Dendritic cell treated with granulocyte-macrophage colony-stimulating factor and Interleukin-4, amounts not matched to agents 40 ng/mL and 50 ng/mL, for 4 days (primary cell): ENCODE measurements around the gene TRO.

Source experiments
- H3K27ac Mint-ChIP-seq: one replicate; pipeline ENCODE4 v1.8.0; 2022; ENCODE audit warnings: mild to moderate bottlenecking, mixed read lengths
- H3K27me3 Mint-ChIP-seq: one replicate; pipeline ENCODE4 v1.8.0; 2022; ENCODE audit warnings: mild to moderate bottlenecking, mixed read lengths
- H3K36me3 Mint-ChIP-seq: one replicate; pipeline ENCODE4 v1.8.0; 2022; ENCODE audit warnings: low read depth, mixed read lengths
- H3K4me1 Mint-ChIP-seq: one replicate; pipeline ENCODE4 v1.8.0; 2022; ENCODE audit warnings: low read depth, mixed read lengths
- H3K4me3 Mint-ChIP-seq: one replicate; pipeline ENCODE4 v1.8.0; 2022; ENCODE audit warnings: mild to moderate bottlenecking, moderate library complexity, mixed read lengths
- H3K9me3 Mint-ChIP-seq: one replicate; pipeline ENCODE4 v1.8.0; 2022; ENCODE audit warnings: mixed read lengths
- intact Hi-C: fragments of 100-400 bp; cut with micrococcal nuclease; formaldehyde crosslinking; loops from one replicate; pipeline ENCODE4 v1.15.0; 2022

TRO gene, protein sequence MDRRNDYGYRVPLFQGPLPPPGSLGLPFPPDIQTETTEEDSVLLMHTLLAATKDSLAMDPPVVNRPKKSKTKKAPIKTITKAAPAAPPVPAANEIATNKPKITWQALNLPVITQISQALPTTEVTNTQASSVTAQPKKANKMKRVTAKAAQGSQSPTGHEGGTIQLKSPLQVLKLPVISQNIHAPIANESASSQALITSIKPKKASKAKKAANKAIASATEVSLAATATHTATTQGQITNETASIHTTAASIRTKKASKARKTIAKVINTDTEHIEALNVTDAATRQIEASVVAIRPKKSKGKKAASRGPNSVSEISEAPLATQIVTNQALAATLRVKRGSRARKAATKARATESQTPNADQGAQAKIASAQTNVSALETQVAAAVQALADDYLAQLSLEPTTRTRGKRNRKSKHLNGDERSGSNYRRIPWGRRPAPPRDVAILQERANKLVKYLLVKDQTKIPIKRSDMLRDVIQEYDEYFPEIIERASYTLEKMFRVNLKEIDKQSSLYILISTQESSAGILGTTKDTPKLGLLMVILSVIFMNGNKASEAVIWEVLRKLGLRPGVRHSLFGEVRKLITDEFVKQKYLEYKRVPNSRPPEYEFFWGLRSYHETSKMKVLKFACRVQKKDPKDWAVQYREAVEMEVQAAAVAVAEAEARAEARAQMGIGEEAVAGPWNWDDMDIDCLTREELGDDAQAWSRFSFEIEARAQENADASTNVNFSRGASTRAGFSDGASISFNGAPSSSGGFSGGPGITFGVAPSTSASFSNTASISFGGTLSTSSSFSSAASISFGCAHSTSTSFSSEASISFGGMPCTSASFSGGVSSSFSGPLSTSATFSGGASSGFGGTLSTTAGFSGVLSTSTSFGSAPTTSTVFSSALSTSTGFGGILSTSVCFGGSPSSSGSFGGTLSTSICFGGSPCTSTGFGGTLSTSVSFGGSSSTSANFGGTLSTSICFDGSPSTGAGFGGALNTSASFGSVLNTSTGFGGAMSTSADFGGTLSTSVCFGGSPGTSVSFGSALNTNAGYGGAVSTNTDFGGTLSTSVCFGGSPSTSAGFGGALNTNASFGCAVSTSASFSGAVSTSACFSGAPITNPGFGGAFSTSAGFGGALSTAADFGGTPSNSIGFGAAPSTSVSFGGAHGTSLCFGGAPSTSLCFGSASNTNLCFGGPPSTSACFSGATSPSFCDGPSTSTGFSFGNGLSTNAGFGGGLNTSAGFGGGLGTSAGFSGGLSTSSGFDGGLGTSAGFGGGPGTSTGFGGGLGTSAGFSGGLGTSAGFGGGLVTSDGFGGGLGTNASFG (N-terminal part only)

DNA sequence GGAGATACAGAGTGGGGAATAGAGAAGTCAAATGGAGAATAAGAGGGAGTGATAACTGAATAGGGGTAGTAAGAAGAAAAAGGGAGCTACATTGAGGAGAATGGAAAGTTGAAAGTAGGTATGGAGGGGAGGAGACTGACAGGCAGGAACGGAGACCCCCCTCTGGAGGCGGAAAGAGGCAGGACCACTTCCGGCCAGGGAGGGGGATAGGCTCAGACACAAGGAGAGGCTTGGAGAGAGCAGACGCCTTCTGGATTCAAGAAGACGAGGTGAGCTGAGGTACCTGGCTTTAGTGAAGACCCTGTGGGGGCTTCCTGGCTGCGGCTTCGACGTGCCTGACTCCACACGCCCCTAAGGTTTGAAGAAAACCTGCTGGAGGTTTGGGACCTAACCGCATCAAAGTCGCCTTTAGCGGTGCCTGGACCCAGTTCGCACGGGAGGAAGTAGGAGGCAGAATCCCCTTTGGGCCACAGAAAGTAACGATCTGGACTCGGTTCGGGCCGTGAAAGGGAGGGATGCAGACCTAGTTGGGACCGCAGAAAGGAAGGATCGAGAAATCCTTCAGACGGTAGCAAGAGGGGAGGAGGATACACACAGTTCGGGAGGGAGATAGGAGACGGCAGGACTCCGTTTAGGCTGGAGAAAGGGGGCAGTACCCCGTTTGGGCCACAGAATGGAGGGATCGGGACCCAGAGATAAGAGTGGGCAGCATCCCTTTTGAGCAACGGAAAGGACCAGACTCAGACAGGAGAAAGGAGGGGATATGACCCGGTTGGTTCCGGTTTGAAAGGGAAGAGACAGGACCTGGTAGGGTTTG lies at the start of gene TRO:
TSS of gene TRO (plus strand) at position 215 of the 817 bp plus-strand sequence. CDS start 1,423 bp downstream, outside the sequence.
- intact Hi-C loops: loop anchor here (10.0 kb wide), 1 partner anchor 64 kb away; no protein-coding TSS in a partner anchor
- Mint-ChIP-seq H3K27me3 (peaks cover 26% of the 10 kb centered on the region), H3K4me3 (peak within 1 kb of the TSS; percentile 66)

DNA sequence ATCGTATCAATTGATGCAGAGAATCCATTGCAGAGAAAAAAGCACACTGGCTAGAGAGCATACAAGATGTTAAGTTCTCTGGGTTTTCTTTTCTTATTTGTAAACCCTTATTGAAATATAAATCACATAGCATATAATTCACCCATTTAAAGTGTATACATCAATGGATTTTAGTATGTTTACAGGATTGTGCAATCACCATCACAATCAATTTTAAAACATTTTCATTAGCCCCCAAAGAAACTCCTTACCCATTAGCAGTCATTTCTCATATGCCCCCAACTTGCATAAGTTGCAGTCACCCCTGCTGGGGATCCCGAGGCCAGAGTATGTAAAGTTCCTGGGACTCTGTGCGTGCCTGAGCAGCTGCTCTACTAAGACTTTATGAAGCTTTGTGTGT lies 34.9 kb upstream of the TRO start:
- Mint-ChIP-seq H3K27ac (no peak overlapping the region), H3K4me3 (no peak overlapping the region), H3K4me1 (no peaks in the 10 kb centered on the region), H3K9me3 (no peaks in the 10 kb centered on the region), H3K27me3 (peaks cover 3% of the 10 kb centered on the region), H3K36me3 (no peaks in the 10 kb centered on the region)
- intact Hi-C loops: no loop called here

More for the DNA sequence above, at the start of gene TRO:
- Mint-ChIP-seq H3K9me3 (no peaks in the 10 kb centered on the region), H3K4me1 (peaks cover 21% of the 10 kb centered on the region), H3K27ac (peak within 1 kb of the TSS; percentile 63), H3K36me3 (no peaks in the 10 kb centered on the region)

DNA sequence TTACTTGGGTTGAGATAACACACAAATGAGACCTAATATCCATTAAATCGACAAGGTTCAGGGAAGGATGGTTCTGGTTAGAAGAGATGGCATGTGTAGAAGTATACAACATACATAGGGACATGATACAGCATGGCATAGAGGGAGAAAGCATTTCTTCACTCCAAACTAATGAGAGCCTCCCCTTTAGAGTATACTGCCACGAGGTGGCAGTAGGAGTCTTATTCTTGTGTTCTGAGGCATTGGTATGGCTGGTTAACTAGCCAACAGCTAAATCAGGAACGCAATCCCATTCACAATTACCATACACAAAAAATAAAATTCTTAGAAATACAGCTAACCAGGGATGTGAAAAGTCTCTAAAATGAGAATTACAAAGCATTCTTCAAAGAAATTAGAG lies 29.1 kb upstream of the TRO start:
- Mint-ChIP-seq H3K9me3 (no peaks in the 10 kb centered on the region), H3K4me1 (no peaks in the 10 kb centered on the region), H3K27ac (no peak overlapping the region), H3K4me3 (no peak overlapping the region), H3K36me3 (no peaks in the 10 kb centered on the region), H3K27me3 (peaks cover 3% of the 10 kb centered on the region)
- intact Hi-C loops: loop anchor here (1.0 to 5.0 kb wide), 2 partner anchors 121 to 166 kb away; no protein-coding TSS in a partner anchor

DNA sequence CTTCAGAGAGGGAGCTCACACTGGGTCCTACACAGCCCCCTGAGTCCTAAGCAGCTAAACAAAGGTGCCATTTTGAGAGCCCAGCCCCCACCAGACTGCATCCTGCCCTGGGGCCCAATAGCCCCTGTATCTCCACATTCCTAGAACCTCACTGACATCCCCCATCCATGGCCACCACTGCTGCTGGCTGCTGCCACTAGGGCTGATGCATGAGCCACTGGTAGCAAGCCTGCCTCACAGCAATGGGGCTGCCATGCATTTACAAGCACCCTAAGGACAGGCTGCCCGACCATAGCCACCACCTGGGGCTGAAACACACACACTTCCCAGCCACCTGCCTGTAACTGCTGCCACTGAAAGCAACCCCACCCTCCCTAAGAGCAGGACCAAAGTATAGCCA lies 26.5 kb upstream of the TRO start:
- intact Hi-C loops: loop anchor here (5.0 kb wide), 1 partner anchor 118 kb away; no protein-coding TSS in a partner anchor
- Mint-ChIP-seq H3K36me3 (no peaks in the 10 kb centered on the region), H3K4me3 (no peak overlapping the region), H3K27me3 (no peaks in the 10 kb centered on the region), H3K9me3 (no peaks in the 10 kb centered on the region), H3K27ac (no peak overlapping the region), H3K4me1 (no peaks in the 10 kb centered on the region)

DNA sequence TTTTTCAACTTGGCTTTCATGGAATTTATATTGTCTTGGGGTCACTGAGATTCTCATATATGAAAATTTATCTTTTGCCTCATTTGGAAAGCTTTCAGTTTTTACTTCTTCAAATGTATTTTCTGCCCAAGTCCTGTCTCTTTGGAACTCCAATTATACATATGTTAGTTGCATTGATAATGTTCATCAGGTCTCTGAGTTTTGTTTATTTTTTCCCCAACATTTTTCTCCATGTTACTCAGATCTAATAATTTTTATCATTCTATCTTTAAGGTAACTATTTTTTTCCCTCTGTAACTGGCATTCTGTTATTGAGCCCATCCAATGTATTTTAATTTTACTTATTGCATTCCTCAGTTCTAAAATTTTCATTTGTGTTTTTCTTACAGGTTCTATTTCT lies 10.7 kb upstream of the TRO start:
- Mint-ChIP-seq H3K27ac (no peak overlapping the region), H3K36me3 (no peaks in the 10 kb centered on the region), H3K4me1 (no peaks in the 10 kb centered on the region), H3K27me3 (no peaks in the 10 kb centered on the region), H3K4me3 (no peak overlapping the region), H3K9me3 (peaks cover 9% of the 10 kb centered on the region)
- intact Hi-C loops: no loop called here

DNA sequence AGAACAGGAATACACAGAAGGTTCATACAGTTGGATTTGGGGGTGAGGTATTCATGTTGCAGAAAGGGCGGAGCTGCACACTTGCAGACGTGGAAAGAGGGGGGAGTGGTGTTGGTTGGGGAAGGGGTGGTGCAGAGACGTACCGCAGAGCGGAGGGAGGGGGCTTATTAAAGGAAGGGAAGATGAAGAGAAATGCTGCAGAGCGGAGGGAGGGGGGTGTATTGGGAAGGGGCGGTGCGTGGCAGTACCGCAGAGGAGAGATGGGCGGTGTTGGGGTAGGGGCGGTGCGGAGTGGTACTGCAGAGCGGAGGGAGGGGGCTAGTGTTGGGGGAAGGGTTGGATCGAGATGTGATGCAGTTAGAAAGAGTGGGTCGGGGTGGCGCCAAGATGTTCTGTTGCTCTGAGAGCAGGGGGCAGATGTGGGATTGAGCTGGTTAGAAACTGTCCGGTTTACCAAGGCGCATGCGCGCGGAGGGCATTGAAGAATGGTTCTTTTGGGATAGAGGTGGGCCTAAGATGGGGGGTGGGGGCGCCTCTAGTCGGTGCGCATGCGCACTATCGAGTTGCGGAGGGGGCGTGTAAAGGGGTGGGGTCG lies 900 bp downstream of the TRO start:
- peak overlapping the region; percentile 63 for H3K27ac Mint-ChIP-seq
- H3K9me3 Mint-ChIP-seq: no peaks in the 10 kb centered on the region
- H3K4me1 Mint-ChIP-seq: peaks cover 22% of the 10 kb centered on the region
- peak overlapping the region; percentile 66 for H3K4me3 Mint-ChIP-seq
- H3K36me3 Mint-ChIP-seq: no peaks in the 10 kb centered on the region
- intact Hi-C loops: loop anchor here (10.0 kb wide), 1 partner anchor 63 kb away; no protein-coding TSS in a partner anchor
- peaks cover 26% of the 10 kb centered on the region for H3K27me3 Mint-ChIP-seq

DNA sequence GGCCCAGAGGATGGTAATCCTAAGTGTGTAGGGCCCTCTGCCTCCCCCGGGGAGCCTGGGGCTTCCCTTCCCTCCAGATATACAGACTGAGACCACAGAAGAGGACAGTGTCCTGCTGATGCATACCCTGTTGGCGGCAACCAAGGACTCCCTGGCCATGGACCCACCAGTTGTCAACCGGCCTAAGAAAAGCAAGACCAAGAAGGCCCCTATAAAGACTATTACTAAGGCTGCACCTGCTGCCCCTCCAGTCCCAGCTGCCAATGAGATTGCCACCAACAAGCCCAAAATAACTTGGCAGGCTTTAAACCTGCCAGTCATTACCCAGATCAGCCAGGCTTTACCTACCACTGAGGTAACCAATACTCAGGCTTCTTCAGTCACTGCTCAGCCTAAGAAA lies 1.9 kb downstream of the TRO start:
- no peaks in the 10 kb centered on the region for H3K36me3 Mint-ChIP-seq
- peaks cover 26% of the 10 kb centered on the region for H3K4me1 Mint-ChIP-seq
- no peaks in the 10 kb centered on the region for H3K9me3 Mint-ChIP-seq
- no peak overlapping the region for H3K27ac Mint-ChIP-seq
- H3K27me3 Mint-ChIP-seq: peaks cover 22% of the 10 kb centered on the region
- intact Hi-C loops: loop anchor here (10.0 kb wide), 1 partner anchor 62 kb away; no protein-coding TSS in a partner anchor
- H3K4me3 Mint-ChIP-seq: no peak overlapping the region

DNA sequence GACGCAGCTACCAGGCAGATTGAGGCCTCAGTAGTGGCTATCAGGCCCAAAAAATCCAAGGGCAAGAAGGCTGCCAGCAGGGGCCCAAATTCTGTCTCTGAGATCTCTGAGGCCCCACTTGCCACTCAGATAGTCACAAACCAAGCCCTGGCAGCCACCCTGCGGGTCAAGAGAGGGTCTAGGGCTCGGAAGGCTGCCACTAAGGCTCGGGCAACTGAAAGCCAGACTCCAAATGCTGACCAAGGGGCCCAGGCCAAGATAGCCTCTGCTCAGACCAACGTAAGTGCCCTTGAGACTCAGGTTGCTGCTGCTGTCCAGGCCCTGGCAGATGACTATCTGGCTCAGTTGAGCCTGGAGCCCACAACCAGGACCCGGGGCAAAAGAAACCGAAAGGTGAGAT lies 2.8 kb downstream of the TRO start:
- Mint-ChIP-seq H3K27me3 (peaks cover 22% of the 10 kb centered on the region), H3K27ac (no peak overlapping the region), H3K9me3 (no peaks in the 10 kb centered on the region), H3K4me1 (peaks cover 26% of the 10 kb centered on the region), H3K36me3 (no peaks in the 10 kb centered on the region), H3K4me3 (no peak overlapping the region)
- intact Hi-C loops: loop anchor here (10.0 kb wide), 1 partner anchor 61 kb away; no protein-coding TSS in a partner anchor

DNA sequence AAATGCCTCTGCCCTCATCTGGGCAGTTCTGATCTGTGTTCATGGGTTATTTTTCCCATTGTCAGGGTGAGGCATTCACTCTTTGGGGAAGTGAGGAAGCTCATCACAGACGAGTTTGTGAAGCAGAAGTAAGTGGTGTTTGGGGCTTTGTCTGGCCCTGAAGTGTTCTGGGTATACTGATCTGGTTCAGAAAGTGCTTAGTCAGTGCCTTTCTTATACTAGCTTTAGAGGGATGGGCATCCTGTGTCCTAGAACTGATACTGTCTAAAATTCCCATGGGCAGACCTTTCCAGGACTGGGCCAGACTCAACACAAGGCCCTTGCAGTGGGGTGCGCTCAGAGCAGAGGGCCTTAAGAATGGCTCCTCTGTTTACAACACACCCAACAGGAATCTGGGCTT lies 6.4 kb downstream of the TRO start:
- intact Hi-C loops: loop anchor here (10.0 kb wide), 1 partner anchor 58 kb away; no protein-coding TSS in a partner anchor
- Mint-ChIP-seq H3K9me3 (no peaks in the 10 kb centered on the region), H3K4me3 (no peak overlapping the region), H3K27me3 (peaks cover 4% of the 10 kb centered on the region), H3K36me3 (no peaks in the 10 kb centered on the region), H3K4me1 (peaks cover 7% of the 10 kb centered on the region), H3K27ac (peak overlapping the region; percentile 46)

DNA sequence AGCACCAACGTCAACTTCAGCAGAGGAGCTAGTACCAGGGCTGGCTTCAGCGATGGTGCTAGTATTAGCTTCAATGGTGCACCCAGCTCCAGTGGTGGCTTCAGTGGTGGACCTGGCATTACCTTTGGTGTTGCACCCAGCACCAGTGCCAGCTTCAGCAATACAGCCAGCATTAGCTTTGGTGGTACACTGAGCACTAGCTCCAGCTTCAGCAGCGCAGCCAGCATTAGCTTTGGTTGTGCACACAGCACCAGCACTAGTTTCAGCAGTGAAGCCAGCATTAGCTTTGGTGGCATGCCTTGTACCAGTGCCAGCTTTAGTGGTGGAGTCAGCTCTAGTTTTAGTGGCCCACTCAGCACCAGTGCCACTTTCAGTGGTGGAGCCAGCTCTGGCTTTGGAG lies 8.3 kb downstream of the TRO start:
- Mint-ChIP-seq H3K36me3 (no peaks in the 10 kb centered on the region), H3K27me3 (no peaks in the 10 kb centered on the region), H3K9me3 (no peaks in the 10 kb centered on the region), H3K4me1 (peaks cover 5% of the 10 kb centered on the region), H3K27ac (no peak overlapping the region), H3K4me3 (no peak overlapping the region)
- intact Hi-C loops: loop anchor here (10.0 kb wide), 1 partner anchor 56 kb away; no protein-coding TSS in a partner anchor

DNA sequence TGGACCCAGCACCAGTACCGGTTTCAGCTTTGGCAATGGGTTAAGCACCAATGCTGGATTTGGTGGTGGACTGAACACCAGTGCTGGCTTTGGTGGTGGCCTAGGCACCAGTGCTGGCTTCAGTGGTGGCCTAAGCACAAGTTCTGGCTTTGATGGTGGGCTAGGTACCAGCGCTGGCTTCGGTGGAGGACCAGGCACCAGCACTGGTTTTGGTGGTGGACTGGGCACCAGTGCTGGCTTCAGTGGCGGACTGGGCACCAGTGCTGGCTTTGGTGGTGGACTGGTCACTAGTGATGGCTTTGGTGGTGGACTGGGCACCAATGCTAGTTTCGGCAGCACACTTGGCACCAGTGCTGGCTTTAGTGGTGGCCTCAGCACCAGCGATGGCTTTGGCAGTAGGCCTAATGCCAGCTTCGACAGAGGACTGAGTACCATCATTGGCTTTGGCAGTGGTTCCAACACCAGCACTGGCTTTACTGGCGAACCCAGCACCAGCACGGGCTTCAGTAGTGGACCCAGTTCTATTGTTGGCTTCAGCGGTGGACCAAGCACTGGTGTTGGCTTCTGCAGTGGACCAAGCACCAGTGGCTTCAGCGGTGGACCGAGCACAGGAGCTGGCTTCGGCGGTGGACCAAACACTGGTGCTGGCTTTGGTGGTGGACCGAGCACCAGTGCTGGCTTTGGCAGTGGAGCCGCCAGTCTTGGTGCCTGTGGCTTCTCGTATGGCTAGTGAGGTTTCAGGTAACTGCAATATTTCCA lies 9.8 kb downstream of the TRO start:
- intact Hi-C loops: no loop called here
- Mint-ChIP-seq H3K27me3 (no peaks in the 10 kb centered on the region), H3K9me3 (no peaks in the 10 kb centered on the region), H3K4me3 (no peak overlapping the region), H3K36me3 (no peaks in the 10 kb centered on the region), H3K27ac (no peak overlapping the region), H3K4me1 (peaks cover 5% of the 10 kb centered on the region)

DNA sequence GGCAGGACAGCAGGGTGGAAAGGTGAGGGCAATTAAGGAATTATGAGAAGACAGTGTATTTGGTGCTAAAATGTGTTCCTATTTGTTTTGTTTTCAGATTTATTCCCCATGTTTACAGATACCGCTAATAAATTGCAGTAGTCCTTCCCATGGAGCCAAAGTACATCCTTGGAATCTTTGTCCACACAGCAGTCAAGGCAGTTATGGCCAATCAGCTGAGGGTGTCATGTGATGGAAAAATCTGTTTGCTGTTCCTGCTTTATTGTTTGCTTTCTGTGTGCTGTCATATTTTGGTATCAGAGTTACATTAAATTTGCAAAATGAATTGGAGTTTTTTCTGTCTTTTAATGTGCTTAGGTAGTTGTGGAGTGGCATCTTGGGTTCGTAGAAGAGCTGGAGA lies 10.5 kb downstream of the TRO start:
- H3K9me3 Mint-ChIP-seq: no peaks in the 10 kb centered on the region
- H3K36me3 Mint-ChIP-seq: no peaks in the 10 kb centered on the region
- H3K27me3 Mint-ChIP-seq: no peaks in the 10 kb centered on the region
- intact Hi-C loops: no loop called here
- H3K4me3 Mint-ChIP-seq: no peak overlapping the region
- peaks cover 5% of the 10 kb centered on the region for H3K4me1 Mint-ChIP-seq
- H3K27ac Mint-ChIP-seq: no peak overlapping the region
